HEK293T (cell line): ENCODE results near the gene IBA57.

Experiments
- CTCF ChIA-PET: fragments of 350-600 bp; formaldehyde crosslinking; extraction: SDS; loops from one replicate; lab custom pipeline; 2021; ENCODE audit warnings: antibody characterized with exemption, inconsistent platforms; lab: Yijun Ruan, JAX
- POLR2A ChIA-PET: fragments of 350-600 bp; formaldehyde crosslinking; extraction: SDS; loops from one replicate; lab custom pipeline; 2020; ENCODE audit warnings: antibody characterized with exemption, inconsistent platforms; lab: Yijun Ruan, JAX
- DNase-seq: peaks from one replicate; pipeline ENCODE4 v3.0.0; 2012; ENCODE audit warnings: mixed read lengths; ENCODE audit errors: extremely low spot score
- ARNT ChIP-seq: fragments of 450-650 bp; IDR thresholded peaks from 2 replicates; pipeline ENCODE4 v1.6.1; 2017; ENCODE audit warnings: mild to moderate bottlenecking
- BHLHE40 ChIP-seq: fragments of 450-650 bp; IDR thresholded peaks from 2 replicates; pipeline ENCODE4 v1.6.1; 2016; ENCODE audit warnings: mild to moderate bottlenecking, moderate library complexity, borderline replicate concordance
- CTBP1 ChIP-seq: fragments of 450-650 bp; IDR thresholded peaks from 2 replicates; pipeline ENCODE4 v1.6.1; 2016; ENCODE audit warnings: borderline replicate concordance
- ELF4 ChIP-seq: fragments of 450-650 bp; IDR thresholded peaks from 2 replicates; pipeline ENCODE4 v1.6.1; 2017; ENCODE audit warnings: antibody characterized with exemption
- FOXA1 ChIP-seq: fragments of 450-650 bp; IDR thresholded peaks from 2 replicates; pipeline ENCODE4 v1.6.1; 2016; ENCODE audit warnings: mild to moderate bottlenecking
- FOXK2 ChIP-seq: fragments of 450-650 bp; IDR thresholded peaks from 2 replicates; pipeline ENCODE4 v1.6.1; 2016; ENCODE audit warnings: mild to moderate bottlenecking
- FOXM1 ChIP-seq: fragments of 450-650 bp; IDR thresholded peaks from 2 replicates; pipeline ENCODE4 v1.6.1; 2017; ENCODE audit warnings: mild to moderate bottlenecking, borderline replicate concordance
- HDGF ChIP-seq: fragments of 450-650 bp; IDR thresholded peaks from 2 replicates; pipeline ENCODE4 v1.6.1; 2017; ENCODE audit warnings: antibody characterized with exemption, borderline replicate concordance
- L3MBTL2 ChIP-seq: fragments of 450-650 bp; conservative IDR thresholded peaks from 2 replicates; pipeline ENCODE4 v1.6.1; 2016; ENCODE audit warnings: mild to moderate bottlenecking
- LEF1 ChIP-seq: fragments of 450-650 bp; IDR thresholded peaks from 2 replicates; pipeline ENCODE4 v1.6.1; 2017; ENCODE audit warnings: mild to moderate bottlenecking, borderline replicate concordance
- NFRKB ChIP-seq: fragments of 450-650 bp; IDR thresholded peaks from 2 replicates; pipeline ENCODE4 v1.6.1; 2016; ENCODE audit warnings: mild to moderate bottlenecking, moderate library complexity
- SP1 ChIP-seq: fragments of 450-650 bp; IDR thresholded peaks from 2 replicates; pipeline ENCODE4 v1.6.1; 2017
- SUZ12 ChIP-seq: fragments of 450-650 bp; IDR thresholded peaks from 2 replicates; pipeline ENCODE4 v1.6.1; 2016; ENCODE audit warnings: mild to moderate bottlenecking
- TARDBP ChIP-seq: fragments of 450-650 bp; IDR thresholded peaks from 2 replicates; pipeline ENCODE4 v1.6.1; 2016
- ZNF384 ChIP-seq: fragments of 450-650 bp; IDR thresholded peaks from 2 replicates; pipeline ENCODE4 v1.6.1; 2016
- TF ChIP-seq, protein P1 (sequence below): fragments of 450-650 bp; IDR thresholded peaks from 2 replicates; pipeline ENCODE4 v1.6.1; 2016

IBA57 gene

DNA sequence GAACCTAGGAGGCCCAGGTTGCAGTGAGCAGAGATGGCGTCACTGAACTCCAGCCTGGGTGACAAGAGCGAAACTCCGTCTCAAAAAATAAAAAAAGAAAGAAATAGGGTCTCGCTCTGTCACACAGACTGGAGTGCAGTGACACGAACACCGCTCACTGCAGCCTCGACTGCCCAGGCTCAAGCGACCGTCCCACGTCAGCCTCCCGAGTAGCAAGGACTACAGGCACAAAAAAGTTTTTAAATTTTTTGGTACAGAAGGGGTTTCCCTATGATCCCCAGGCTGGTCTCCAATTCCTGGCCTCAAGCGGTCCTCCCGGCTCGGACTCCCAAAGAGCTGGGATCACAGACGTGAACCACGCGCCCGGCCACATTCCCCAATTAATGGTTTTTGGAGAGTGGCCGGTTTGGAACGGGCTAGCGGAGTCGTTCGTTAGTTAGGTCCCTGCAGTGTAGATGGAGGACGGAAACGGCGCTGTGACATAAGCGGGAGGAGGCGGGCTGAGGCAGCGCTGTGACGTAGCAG, 26.1 kb upstream of the IBA57 start:
- DNase-seq, result no peak
- ChIA-PET POLR2A (interaction anchor here (1.5 to 2.8 kb wide), 4 partner anchors 14 to 27 kb away, joined by 3 to 8 read pairs (median 8); no protein-coding TSS in a partner anchor), CTCF (no interaction called here)
- TF ChIP-seq FOXA1 (no peak), TARDBP (peak; percentile 86; the same call in 1 of the 2 replicates)

DNA sequence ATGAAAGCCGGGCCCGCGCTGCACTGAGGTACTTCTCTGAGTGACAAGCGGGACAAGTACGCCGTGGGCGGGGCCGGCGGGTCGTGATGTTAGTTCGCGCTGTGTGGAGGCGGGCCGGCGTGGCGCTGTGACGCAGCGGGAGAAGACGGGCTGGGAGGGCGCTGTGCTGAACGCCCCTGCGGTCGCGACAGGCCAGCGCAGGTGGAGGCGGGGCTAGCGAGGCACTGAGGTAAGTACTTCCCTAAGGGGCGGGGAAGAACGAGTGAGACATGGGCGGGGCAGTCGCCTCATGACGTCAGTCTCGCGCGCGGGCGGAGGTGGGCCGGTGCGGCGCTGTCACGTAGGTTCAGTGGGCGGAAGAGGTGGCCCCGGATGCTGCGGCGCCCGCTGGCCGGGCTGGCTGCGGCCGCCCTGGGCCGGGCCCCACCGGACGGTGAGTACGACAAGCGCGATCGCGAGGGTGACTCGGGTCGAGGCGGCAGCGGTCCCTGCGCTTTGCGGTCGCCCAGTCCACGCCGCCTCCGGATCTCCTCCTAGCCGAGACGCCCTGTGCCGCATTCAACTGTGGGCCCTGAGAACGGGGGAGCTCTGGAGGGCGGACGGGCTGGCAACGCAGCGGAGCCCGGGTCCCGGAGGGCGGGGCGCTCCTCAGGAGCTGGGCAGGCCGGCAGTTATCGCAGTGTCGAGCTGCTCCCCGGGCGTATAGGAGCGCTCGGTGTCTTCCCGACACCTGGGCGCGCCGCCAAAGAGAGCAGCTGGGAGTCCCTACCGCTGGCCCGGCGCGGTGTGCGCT, 25.5 kb upstream of the IBA57 start, which contains the start of gene GUK1:
TSS of gene GUK1 (plus strand) at position 349 of the 793 bp plus-strand sequence. CDS start at position 373, 24 bp downstream.
- CTCF ChIA-PET, result interaction anchor here (1.0 kb wide), 1 partner anchor 13 kb away, joined by 5 read pairs; no protein-coding TSS in a partner anchor
- peak; percentile 100 for DNase-seq
- POLR2A ChIA-PET, result interaction anchor here (0.6 to 2.8 kb wide), 13 partner anchors 9 to 405 kb away, joined by 3 to 8 read pairs (median 4); partner anchors contain the start of genes JMJD4 and SNAP47
- no peak for TF ChIP-seq ELF4
- no peak for TF ChIP-seq NFRKB
- no peak; the same call in 1 of the 2 replicates for TF ChIP-seq CTBP1
- TF ChIP-seq SUZ12, result no peak
- peak; percentile 100 for TF ChIP-seq HDGF
- no peak for TF ChIP-seq LEF1
- TF ChIP-seq ARNT, result peak; percentile 84; the same call in 1 of the 2 replicates
- no peak for TF ChIP-seq FOXK2
- no peak for TF ChIP-seq SP1
- TF ChIP-seq FOXA1, result no peak
- TF ChIP-seq L3MBTL2, result no peak
- no peak for TF ChIP-seq FOXM1
- TF ChIP-seq TARDBP, result no peak; the same call in 1 of the 2 replicates
- no peak for TF ChIP-seq BHLHE40
- TF ChIP-seq, protein P1, sequence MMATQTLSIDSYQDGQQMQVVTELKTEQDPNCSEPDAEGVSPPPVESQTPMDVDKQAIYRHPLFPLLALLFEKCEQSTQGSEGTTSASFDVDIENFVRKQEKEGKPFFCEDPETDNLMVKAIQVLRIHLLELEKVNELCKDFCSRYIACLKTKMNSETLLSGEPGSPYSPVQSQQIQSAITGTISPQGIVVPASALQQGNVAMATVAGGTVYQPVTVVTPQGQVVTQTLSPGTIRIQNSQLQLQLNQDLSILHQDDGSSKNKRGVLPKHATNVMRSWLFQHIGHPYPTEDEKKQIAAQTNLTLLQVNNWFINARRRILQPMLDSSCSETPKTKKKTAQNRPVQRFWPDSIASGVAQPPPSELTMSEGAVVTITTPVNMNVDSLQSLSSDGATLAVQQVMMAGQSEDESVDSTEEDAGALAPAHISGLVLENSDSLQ, result peak; percentile 99
- TF ChIP-seq ZNF384, result no peak

DNA sequence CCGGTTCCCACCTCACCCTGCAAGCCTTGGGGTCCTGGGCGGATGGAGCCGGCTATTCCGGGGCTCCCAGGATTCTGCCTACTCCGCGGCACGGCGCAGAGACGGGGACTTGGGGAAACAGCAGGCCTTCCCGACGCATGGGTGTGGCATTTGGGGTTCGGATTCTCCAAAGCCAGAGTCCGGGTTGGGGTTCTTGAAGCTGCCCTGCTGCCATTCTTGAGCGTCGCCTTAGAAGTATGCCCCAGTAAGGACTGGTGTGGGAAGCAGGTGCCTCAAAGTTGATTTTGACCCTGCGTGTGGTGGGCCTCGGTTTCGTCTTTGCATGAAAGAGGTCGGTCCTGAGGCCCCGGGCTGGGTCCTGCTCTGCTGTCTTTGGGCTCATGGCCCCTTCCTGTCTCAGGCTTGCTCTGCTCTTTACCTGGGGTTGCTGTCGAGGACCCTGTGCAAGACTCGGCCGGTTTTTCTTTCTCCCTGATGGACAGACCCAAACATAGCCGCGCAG, 24.8 kb upstream of the IBA57 start:
- POLR2A ChIA-PET, result interaction anchor here (0.6 to 2.8 kb wide), 14 partner anchors 8 to 406 kb away, joined by 3 to 8 read pairs (median 4); partner anchors contain the start of genes JMJD4 and SNAP47
- no peak for DNase-seq
- CTCF ChIA-PET, result interaction anchor here (1.0 kb wide), 1 partner anchor 13 kb away, joined by 5 read pairs; no protein-coding TSS in a partner anchor
- TF ChIP-seq BHLHE40, result no peak
- no peak for TF ChIP-seq FOXM1
- TF ChIP-seq L3MBTL2, result no peak
- TF ChIP-seq, protein P1, result no peak
- no peak for TF ChIP-seq LEF1
- no peak for TF ChIP-seq NFRKB
- TF ChIP-seq SUZ12, result no peak
- TF ChIP-seq ELF4, result no peak

DNA sequence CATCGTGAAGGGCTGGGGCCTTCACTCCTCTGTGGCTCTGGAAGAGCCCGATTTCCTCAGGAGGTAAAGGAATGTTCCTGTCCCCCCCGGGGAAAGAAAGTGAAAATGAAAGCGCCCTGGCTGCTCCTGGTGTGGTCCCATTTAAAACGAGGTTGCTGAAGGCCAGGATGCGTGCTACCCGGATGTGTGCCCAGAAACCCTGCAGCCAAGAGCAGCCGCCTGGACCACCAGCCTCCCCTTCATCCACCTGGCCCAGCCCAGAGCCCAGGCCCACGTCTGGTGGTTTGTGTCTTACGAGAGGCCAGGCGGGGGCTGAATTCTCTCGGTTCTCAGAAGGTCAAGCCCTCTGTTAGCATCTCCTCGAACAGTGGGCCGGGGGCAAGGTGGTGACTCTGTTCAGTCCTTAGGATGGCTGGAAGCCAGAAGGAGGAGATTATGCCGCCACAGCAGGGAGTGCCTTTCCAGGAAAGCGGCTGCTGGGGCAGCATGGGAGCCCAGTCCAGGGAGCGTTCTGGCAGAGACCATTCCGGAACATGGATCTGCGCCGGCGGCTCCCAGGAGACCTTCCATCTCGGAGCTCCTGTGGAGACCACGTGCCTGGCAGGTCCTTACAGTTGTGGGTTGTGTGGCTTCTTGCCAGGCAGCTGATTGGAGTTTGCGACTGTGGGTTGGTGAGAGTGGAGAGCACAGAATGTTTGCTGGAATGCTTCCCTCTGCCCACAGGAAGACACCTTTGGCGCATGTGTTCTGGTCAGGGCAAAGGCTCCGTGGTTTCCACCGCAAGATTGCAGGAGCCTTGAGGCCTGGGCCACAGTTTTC, 24.2 kb upstream of the IBA57 start:
- ChIA-PET CTCF (interaction anchor here (1.9 kb wide), 1 partner anchor 11 kb away, joined by 5 read pairs; no protein-coding TSS in a partner anchor), POLR2A (interaction anchor here (1.0 to 2.8 kb wide), 3 partner anchors 23 to 406 kb away, joined by 3 to 8 read pairs (median 3); partner anchors contain the start of genes JMJD4 and SNAP47)
- no peak for DNase-seq
- TF ChIP-seq SP1 (no peak), FOXM1 (no peak), CTBP1 (no peak), NFRKB (no peak), ELF4 (no peak), TARDBP (no peak), FOXK2 (no peak), ZNF384 (no peak), HDGF (no peak), SUZ12 (no peak), ARNT (no peak), L3MBTL2 (no peak)
- TF ChIP-seq, protein P1, result no peak

DNA sequence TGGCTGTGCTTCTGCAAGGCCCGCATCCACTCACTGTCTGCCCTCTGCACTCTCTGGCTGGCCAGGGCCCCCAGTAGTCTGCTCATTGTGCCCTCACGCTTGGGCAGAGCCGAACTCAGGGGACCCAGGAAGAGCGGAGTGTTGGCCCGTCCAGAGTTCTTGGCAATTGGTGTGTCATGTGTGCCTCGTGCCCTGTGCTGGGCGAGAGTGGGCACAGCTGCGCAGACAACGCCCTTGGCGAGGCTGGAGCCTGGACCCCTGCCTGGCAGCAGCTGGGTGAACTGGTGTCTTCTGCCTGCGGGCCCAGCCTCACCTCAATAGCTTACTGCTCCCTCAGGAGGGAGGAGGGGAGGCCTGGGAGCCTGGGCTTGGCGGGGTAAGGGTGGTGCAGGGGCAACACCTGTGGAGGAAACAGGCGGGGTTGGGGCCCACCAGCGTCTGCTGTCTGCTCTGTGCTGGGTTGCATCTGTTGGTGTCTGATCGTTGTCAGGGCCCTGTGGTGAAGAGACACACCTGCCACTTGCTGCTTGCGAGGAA, 23.4 kb upstream of the IBA57 start:
- DNase-seq, result no peak
- TF ChIP-seq LEF1 (no peak), HDGF (no peak), NFRKB (no peak), L3MBTL2 (no peak), FOXM1 (no peak), FOXK2 (no peak), FOXA1 (no peak), ZNF384 (no peak), CTBP1 (no peak), ARNT (no peak), BHLHE40 (no peak), SP1 (no peak), SUZ12 (no peak), ELF4 (no peak), TARDBP (no peak)
- TF ChIP-seq, protein P1, result no peak
- ChIA-PET CTCF (interaction anchor here (1.9 kb wide), 1 partner anchor 11 kb away, joined by 5 read pairs; no protein-coding TSS in a partner anchor), POLR2A (interaction anchor here (0.6 kb wide), 1 partner anchor 9 kb away, joined by 3 read pairs; no protein-coding TSS in a partner anchor)
